ENCODE results near the gene ENTREP3.
A peak's percentile ranks its signal among the peaks of the same experiment; 100 is the strongest.
"Not testable (repeated sequence)": the region's sequence is repeated elsewhere in the genome, so short reads cannot be mapped to it uniquely, and the experiment has no call there.

Gene ENTREP3

GRCh38 chr1:155226188-155226909 lies 28.9 kb downstream of the ENTREP3 start:
- Histone ChIP-seq H4K20me1 (ENCODE audit: control insufficient read depth, insufficient read depth, low read depth, low read length) (no peaks in the 10 kb centered on the region), H3K27ac (ENCODE audit: low read depth, low read length) (peak overlapping the region; percentile 91), H3K9me2 (replicated peaks; ENCODE audit: control insufficient read depth, low read length) (no peaks in the 10 kb centered on the region), H3K4me1 (ENCODE audit: control insufficient read depth, low read length) (peaks cover 61% of the 10 kb centered on the region), H3K36me3 (ENCODE audit: control insufficient read depth, low read length) (peaks cover 22% of the 10 kb centered on the region), H3F3A (ENCODE audit: control insufficient read depth, insufficient read depth) (peaks cover 44% of the 10 kb centered on the region), H3K4me3 (ENCODE audit: low read length) (peak overlapping the region; percentile 98), H3K4me2 (ENCODE audit: low read length) (peak overlapping the region; percentile 92), H3K79me2 (ENCODE audit: control insufficient read depth, low read length) (peaks cover 38% of the 10 kb centered on the region), H3K27me3 (ENCODE audit: control insufficient read depth, low read length) (no peaks in the 10 kb centered on the region), H3K9me3 (ENCODE audit: control insufficient read depth, insufficient read depth, low read length) (no peaks in the 10 kb centered on the region)
- TF ChIP-seq EZH2phosphoT487 (IDR thresholded peaks at IDR 0.05; ENCODE audit: borderline replicate concordance, low read length) (no peak), CTCF (IDR thresholded peaks at IDR 0.05; ENCODE audit: low read depth, low read length, poor library complexity, severe bottlenecking) (peak; percentile 83)

- not testable (repeated sequence) for H4K20me1 ChIP-seq (ENCODE audit: control insufficient read depth, insufficient read depth, low read depth, low read length); H3K9me3 ChIP-seq (ENCODE audit: control insufficient read depth, insufficient read depth, low read length); H3K27me3 ChIP-seq (ENCODE audit: control insufficient read depth, low read length); H3K9me2 ChIP-seq (replicated peaks; ENCODE audit: control insufficient read depth, low read length)
- peaks cover 39% of the 10 kb centered on the region for H3K79me2 ChIP-seq (ENCODE audit: control insufficient read depth, low read length)
- H3K36me3 ChIP-seq (ENCODE audit: control insufficient read depth, low read length) = peaks cover 22% of the 10 kb centered on the region
- H3F3A ChIP-seq (ENCODE audit: control insufficient read depth, insufficient read depth) = peaks cover 40% of the 10 kb centered on the region
- H3K4me1 ChIP-seq (ENCODE audit: control insufficient read depth, low read length) = peaks cover 66% of the 10 kb centered on the region
- H3K27ac ChIP-seq (ENCODE audit: low read depth, low read length) = peak overlapping the region; percentile 91
- H3K4me3 ChIP-seq (ENCODE audit: low read length) = peak overlapping the region; percentile 98
- peak overlapping the region; percentile 92 for H3K4me2 ChIP-seq (ENCODE audit: low read length)
These were observed 29.9 kb downstream of the ENTREP3 start for GRCh38 chr1:155225404-155225759.

GRCh38 chr1:155223047-155223446 lies 32.2 kb downstream of the ENTREP3 start:
- Histone ChIP-seq H4K20me1 (ENCODE audit: control insufficient read depth, insufficient read depth, low read depth, low read length) (no peaks in the 10 kb centered on the region), H3K4me2 (ENCODE audit: low read length) (peak overlapping the region; percentile 92), H3K9me3 (ENCODE audit: control insufficient read depth, insufficient read depth, low read length) (no peaks in the 10 kb centered on the region), H3K27me3 (ENCODE audit: control insufficient read depth, low read length) (no peaks in the 10 kb centered on the region), H3K9me2 (replicated peaks; ENCODE audit: control insufficient read depth, low read length) (no peaks in the 10 kb centered on the region), H3K4me1 (ENCODE audit: control insufficient read depth, low read length) (peaks cover 77% of the 10 kb centered on the region), H3K36me3 (ENCODE audit: control insufficient read depth, low read length) (peaks cover 22% of the 10 kb centered on the region), H3K79me2 (ENCODE audit: control insufficient read depth, low read length) (peaks cover 38% of the 10 kb centered on the region), H3K4me3 (ENCODE audit: low read length) (peak overlapping the region; percentile 52), H3F3A (ENCODE audit: control insufficient read depth, insufficient read depth) (peaks cover 41% of the 10 kb centered on the region), H3K27ac (ENCODE audit: low read depth, low read length) (peak overlapping the region; percentile 91)
- no peak for TF ChIP-seq EZH2phosphoT487 (IDR thresholded peaks at IDR 0.05; ENCODE audit: borderline replicate concordance, low read length)
- TF ChIP-seq CTCF (IDR thresholded peaks at IDR 0.05; ENCODE audit: low read depth, low read length, poor library complexity, severe bottlenecking) = no peak

- not testable (repeated sequence) for H4K20me1 ChIP-seq (ENCODE audit: control insufficient read depth, insufficient read depth, low read depth, low read length); H3K27me3 ChIP-seq (ENCODE audit: control insufficient read depth, low read length); H3K9me2 ChIP-seq (replicated peaks; ENCODE audit: control insufficient read depth, low read length); H3K9me3 ChIP-seq (ENCODE audit: control insufficient read depth, insufficient read depth, low read length); H3K4me3 ChIP-seq (ENCODE audit: low read length); H3K4me2 ChIP-seq (ENCODE audit: low read length); H3K27ac ChIP-seq (ENCODE audit: low read depth, low read length)
- H3F3A ChIP-seq (ENCODE audit: control insufficient read depth, insufficient read depth) = peaks cover 25% of the 10 kb centered on the region
- peaks cover 18% of the 10 kb centered on the region for H3K79me2 ChIP-seq (ENCODE audit: control insufficient read depth, low read length)
- H3K36me3 ChIP-seq (ENCODE audit: control insufficient read depth, low read length) = peaks cover 10% of the 10 kb centered on the region
- H3K4me1 ChIP-seq (ENCODE audit: control insufficient read depth, low read length) = peaks cover 61% of the 10 kb centered on the region
These were observed 34.9 kb downstream of the ENTREP3 start for GRCh38 chr1:155220211-155220965.

Data from DOHH2 (cell line).